Endothelial cell of umbilical vein (primary cell): ENCODE measurements around the gene SH3PXD2B.

Experiments used
- POLR2AphosphoS5 ChIP-seq: IDR thresholded peaks from 2 replicates; pipeline ENCODE4 v1.6.1; 2012; ENCODE audit warnings: low read depth, mild to moderate bottlenecking, control low read depth, low read length, moderate library complexity; ENCODE audit not compliant: insufficient read depth
- TF ChIP-seq, protein P1 (sequence below), 2 donors: IDR thresholded peaks; 1 replicate in 1 of 2; 2 replicates in 1 of 2; pipeline ENCODE4 v1.5.1; 2011; ENCODE audit warnings: low read length in 2 of 2, mild to moderate bottlenecking in 2 of 2, moderate library complexity in 2 of 2, control low read depth in 1 of 2, inconsistent platforms in 1 of 2, low read depth in 1 of 2; ENCODE audit not compliant: insufficient read depth in 1 of 2; ENCODE audit errors: extremely low read depth in 1 of 2

DNA sequence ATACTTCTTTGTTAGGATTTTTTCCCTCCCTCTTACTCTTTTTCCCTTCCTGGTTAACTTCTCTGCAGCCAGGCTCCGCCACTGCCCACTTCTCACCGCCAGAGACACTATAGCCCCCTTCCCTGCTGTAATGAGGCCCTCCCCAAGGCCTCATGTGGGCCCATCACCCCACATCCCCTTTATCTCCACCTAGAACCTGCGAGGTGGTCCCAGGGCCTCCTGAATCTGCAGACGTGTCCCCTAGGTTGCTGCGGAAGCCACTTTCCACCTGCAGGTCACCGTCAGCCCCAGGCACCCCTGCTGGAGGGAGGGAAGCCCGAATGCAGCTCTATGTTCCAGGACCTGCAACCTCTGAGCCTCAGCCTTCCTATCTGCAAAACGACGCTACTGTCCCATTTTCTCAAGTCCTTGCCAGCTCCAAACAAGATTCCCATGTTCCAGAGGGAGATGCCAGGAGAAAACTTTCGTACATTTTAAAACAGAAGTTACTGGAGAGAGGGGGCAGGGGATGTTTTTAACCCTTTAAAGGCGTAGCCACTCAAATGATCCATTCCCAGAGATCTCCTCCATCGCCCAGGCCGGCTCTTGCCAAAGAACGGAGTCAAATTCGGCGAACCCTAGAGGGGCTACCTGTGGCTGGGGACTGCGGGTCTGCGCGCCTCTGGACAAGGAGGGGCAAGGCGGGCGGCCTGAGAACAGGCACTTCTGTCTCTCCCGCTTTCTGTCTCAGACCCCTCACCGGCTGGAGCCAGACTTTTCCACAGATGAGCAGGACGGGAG, 929 bp downstream of the SH3PXD2B start:
- TF ChIP-seq, protein P1, sequence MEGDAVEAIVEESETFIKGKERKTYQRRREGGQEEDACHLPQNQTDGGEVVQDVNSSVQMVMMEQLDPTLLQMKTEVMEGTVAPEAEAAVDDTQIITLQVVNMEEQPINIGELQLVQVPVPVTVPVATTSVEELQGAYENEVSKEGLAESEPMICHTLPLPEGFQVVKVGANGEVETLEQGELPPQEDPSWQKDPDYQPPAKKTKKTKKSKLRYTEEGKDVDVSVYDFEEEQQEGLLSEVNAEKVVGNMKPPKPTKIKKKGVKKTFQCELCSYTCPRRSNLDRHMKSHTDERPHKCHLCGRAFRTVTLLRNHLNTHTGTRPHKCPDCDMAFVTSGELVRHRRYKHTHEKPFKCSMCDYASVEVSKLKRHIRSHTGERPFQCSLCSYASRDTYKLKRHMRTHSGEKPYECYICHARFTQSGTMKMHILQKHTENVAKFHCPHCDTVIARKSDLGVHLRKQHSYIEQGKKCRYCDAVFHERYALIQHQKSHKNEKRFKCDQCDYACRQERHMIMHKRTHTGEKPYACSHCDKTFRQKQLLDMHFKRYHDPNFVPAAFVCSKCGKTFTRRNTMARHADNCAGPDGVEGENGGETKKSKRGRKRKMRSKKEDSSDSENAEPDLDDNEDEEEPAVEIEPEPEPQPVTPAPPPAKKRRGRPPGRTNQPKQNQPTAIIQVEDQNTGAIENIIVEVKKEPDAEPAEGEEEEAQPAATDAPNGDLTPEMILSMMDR (IDR thresholded peaks at IDR 0.05; ENCODE audit: extremely low read depth in 1 of 2, insufficient read depth in 1 of 2, low read depth in 1 of 2, low read length in 2 of 2), result peak; percentile 62 to 76
- TF ChIP-seq POLR2AphosphoS5, result no peak
